ENCODE data around the gene NCR1. TPM values are rescaled to one million over a fixed set of nuclear protein-coding genes. Genes with fewer than 3 reads are reported as not detected.
"Not testable (repeated sequence)": the region's sequence is repeated elsewhere in the genome, so short reads cannot be mapped to it uniquely, and the experiment has no call there.

The NCR1 gene
- total and polyA plus RNA-seq, 7 donors = 0.60 TPM; not detected in 6

- Histone ChIP-seq H3K27ac (no peak overlapping the region), H3K27me3 (peaks cover 0 to 16% (median 0%) of the 10 kb centered on the region in 3 donors), H3K36me3 (no peaks in the 10 kb centered on the region), H3K9me3 (peaks cover 0 to 6% (median 3%) of the 10 kb centered on the region in 4 donors), H3K4me3 (no peak overlapping the region), H3K4me1 (no peaks in the 10 kb centered on the region)
- no peak for DNase-seq
- 20 to 56% methylated on average over 9 of the region's 9 CpGs for WGBS, 2 donors
- intact Hi-C loops (cut with DNase I) = no loop called here
- no peak for TF ChIP-seq POLR2A (IDR thresholded peaks at IDR 0.05)
Observed at GRCh38 chr19:54923276-54923675, 17.3 kb downstream of the NCR1 start.

- intact Hi-C loops (cut with DNase I) = no loop called here
- no peak for TF ChIP-seq CTCF (IDR thresholded peaks at IDR 0.05)
- TF ChIP-seq EP300 (IDR thresholded peaks at IDR 0.05) = no peak
- no peak for TF ChIP-seq POLR2AphosphoS5 (IDR thresholded peaks at IDR 0.05)
- TF ChIP-seq POLR2A (IDR thresholded peaks at IDR 0.05) = no peak
- Histone ChIP-seq H3K4me1 (no peaks in the 10 kb centered on the region), H3K4me3 (no peak overlapping the region), H3K27ac (no peak overlapping the region), H3K9me3 (peaks cover 0 to 11% (median 4%) of the 10 kb centered on the region in 4 donors), H3K36me3 (no peaks in the 10 kb centered on the region), H3K27me3 (no peaks in the 10 kb centered on the region)
- no peak for DNase-seq
- 95 to 97% methylated on average over 2 of the region's 2 CpGs for WGBS, 2 donors
Observed at GRCh38 chr19:54928299-54928698, 22.4 kb downstream of the NCR1 start.

- intact Hi-C loops (cut with DNase I) = no loop called here
- Histone ChIP-seq H3K9me3 (no peaks in the 10 kb centered on the region), H3K4me1 (no peaks in the 10 kb centered on the region), H3K27me3 (peaks cover 0 to 15% (median 0%) of the 10 kb centered on the region in 3 donors), H3K36me3 (no peaks in the 10 kb centered on the region), H3K27ac (no peak overlapping the region), H3K4me3 (no peak overlapping the region)
- no peak for DNase-seq
- WGBS, 2 donors = 49 to 77% methylated on average over 9 of the region's 9 CpGs
- no peak for TF ChIP-seq POLR2A (IDR thresholded peaks at IDR 0.05)
Observed at GRCh38 chr19:54937926-54938325, 32.0 kb downstream of the NCR1 start.

- Histone ChIP-seq H3K36me3 (no peaks in the 10 kb centered on the region), H3K4me1 (no peaks in the 10 kb centered on the region), H3K9me3 (no peaks in the 10 kb centered on the region), H3K4me3 (no peak overlapping the region), H3K27ac (no peak overlapping the region), H3K27me3 (peaks cover 0 to 15% (median 0%) of the 10 kb centered on the region in 3 donors)
- TF ChIP-seq POLR2AphosphoS5 (IDR thresholded peaks at IDR 0.05) = no peak
- WGBS, 2 donors = 72 to 78% methylated on average over 11 of the region's 11 CpGs
- no peak for DNase-seq
- intact Hi-C loops (cut with DNase I) = no loop called here
Observed at GRCh38 chr19:54938906-54939305, 33.0 kb downstream of the NCR1 start.

- H3K36me3 ChIP-seq; H3K27ac ChIP-seq; DNase-seq; H3K4me1 ChIP-seq; H3K9me3 ChIP-seq; intact Hi-C loops (cut with DNase I); H3K4me3 ChIP-seq: not testable (repeated sequence)
- peaks cover 0 to 12% (median 0%) of the 10 kb centered on the region in 3 donors for H3K27me3 ChIP-seq
- WGBS, 2 donors = 77 to 79% methylated on average over 19 to 21 of the region's 28 CpGs
Observed at GRCh38 chr19:54939538-54939937, 33.6 kb downstream of the NCR1 start.

GRCh38 chr19:54943772-54944361 is 37.9 kb downstream of the NCR1 start:
- intact Hi-C loops (cut with DNase I); H3K36me3 ChIP-seq; H3K4me3 ChIP-seq; DNase-seq; H3K9me3 ChIP-seq; H3K27me3 ChIP-seq; H3K27ac ChIP-seq; H3K4me1 ChIP-seq: not testable (repeated sequence)
- WGBS, 2 donors = 60 to 61% methylated on average over 11 of the region's 11 CpGs

GRCh38 chr19:54947381-54947780 is 41.4 kb downstream of the NCR1 start, which contains the start of gene NLRP7:
Gene NLRP7 (minus strand): TSS chr19:54947530.
- intact Hi-C loops (cut with DNase I) = no loop called here
- 84 to 88% methylated on average over 8 of the region's 8 CpGs for WGBS, 2 donors
- H3K27ac ChIP-seq = no peak within 1 kb of the TSS
- no peaks in the 10 kb centered on the region for H3K36me3 ChIP-seq
- TF ChIP-seq POLR2AphosphoS5 (IDR thresholded peaks at IDR 0.05) = no peak
- no peak for TF ChIP-seq POLR2A (IDR thresholded peaks at IDR 0.05)
- no peak for TF ChIP-seq EP300 (IDR thresholded peaks at IDR 0.05)
- no peak for TF ChIP-seq CTCF (IDR thresholded peaks at IDR 0.05)
- H3K9me3 ChIP-seq = no peaks in the 10 kb centered on the region
- DNase-seq = no peak
- H3K4me3 ChIP-seq = no peak within 1 kb of the TSS
- H3K27me3 ChIP-seq = no peaks in the 10 kb centered on the region
- H3K4me1 ChIP-seq = no peaks in the 10 kb centered on the region

All from sigmoid colon (tissue), 7 donors.